Measurements from ENCODE around the gene F10. TPM values are rescaled to one million over a fixed set of nuclear protein-coding genes. Genes with fewer than 3 reads are reported as not detected.

F10 gene
- total and polyA plus RNA-seq, 12 donors: 4.4 to 81.8 (median 12.6) TPM

GRCh38 chr13:113120300-113121182 lies 2.1 kb upstream of the F10 start:
- 80 to 90% (median 85%) methylated on average over 4 to 19 of the region's 19 CpGs for WGBS, 4 donors
- no peak overlapping the region for H3K4me3 ChIP-seq
- DNase-seq: peak in 2 of 7 donors; percentile 9 to 40
- no peaks in the 10 kb centered on the region for H3K9me3 ChIP-seq (replicated peaks in 1 of 3)
- TF ChIP-seq POLR2A (IDR thresholded peaks at IDR 0.05): no peak
- intact Hi-C loops (cut with DNase I): no loop called here
- no peak overlapping the region for H3K27ac ChIP-seq
- no peaks in the 10 kb centered on the region for H3K4me1 ChIP-seq (replicated peaks in 1 of 2)
- H3K27me3 ChIP-seq: no peaks in the 10 kb centered on the region
- no peaks in the 10 kb centered on the region for H3K36me3 ChIP-seq (replicated peaks in 1 of 2)

GRCh38 chr13:113121183-113121927 lies 1.2 kb upstream of the F10 start:
- no peaks in the 10 kb centered on the region for H3K4me1 ChIP-seq (replicated peaks in 1 of 2)
- TF ChIP-seq CTCF (IDR thresholded peaks at IDR 0.05) (no peak), POLR2A (IDR thresholded peaks at IDR 0.05) (no peak)
- H3K27ac ChIP-seq: no peak overlapping the region
- H3K9me3 ChIP-seq (replicated peaks in 1 of 3): no peaks in the 10 kb centered on the region
- H3K4me3 ChIP-seq: no peak overlapping the region
- WGBS, 4 donors: 83 to 93% (median 91%) methylated on average over 15 to 24 of the region's 24 CpGs
- no peaks in the 10 kb centered on the region for H3K36me3 ChIP-seq (replicated peaks in 1 of 2)
- H3K27me3 ChIP-seq: no peaks in the 10 kb centered on the region
- intact Hi-C loops (cut with DNase I): no loop called here
- DNase-seq: peak in 2 of 7 donors; percentile 9 to 48

- peak overlapping the region in 2 of 5 donors; percentile 50 to 54 for H3K27ac ChIP-seq
- peak in 2 of 7 donors; percentile 12 to 46 for DNase-seq
Observed at GRCh38 chr13:113121928-113122471, 599 bp upstream of the F10 start.

More at GRCh38 chr13:113121928-113122471, 599 bp upstream of the F10 start:
- Histone ChIP-seq H3K4me3 (no peak overlapping the region), H3K4me1 (replicated peaks in 1 of 2) (no peaks in the 10 kb centered on the region), H3K27me3 (no peaks in the 10 kb centered on the region), H3K9me3 (replicated peaks in 1 of 3) (no peaks in the 10 kb centered on the region), H3K36me3 (replicated peaks in 1 of 2) (no peaks in the 10 kb centered on the region)
- TF ChIP-seq CTCF (IDR thresholded peaks at IDR 0.05): no peak
- TF ChIP-seq POLR2A (IDR thresholded peaks at IDR 0.05): no peak
- 65 to 71% (median 70%) methylated on average over 13 to 16 of the region's 16 CpGs for WGBS, 4 donors
- intact Hi-C loops (cut with DNase I): no loop called here
